NCI-H2081 (cell line): ENCODE results near the gene OR52N4.
"Not testable (repeated sequence)": the region's sequence is repeated elsewhere in the genome, so short reads cannot be mapped to it uniquely, and the experiment has no call there.

Experiments used
- DNase-seq, 2 experiments: peaks; one replicate each; lab custom pipeline; 2025; lab: John Stamatoyannopoulos, UW

OR52N4 gene

DNA sequence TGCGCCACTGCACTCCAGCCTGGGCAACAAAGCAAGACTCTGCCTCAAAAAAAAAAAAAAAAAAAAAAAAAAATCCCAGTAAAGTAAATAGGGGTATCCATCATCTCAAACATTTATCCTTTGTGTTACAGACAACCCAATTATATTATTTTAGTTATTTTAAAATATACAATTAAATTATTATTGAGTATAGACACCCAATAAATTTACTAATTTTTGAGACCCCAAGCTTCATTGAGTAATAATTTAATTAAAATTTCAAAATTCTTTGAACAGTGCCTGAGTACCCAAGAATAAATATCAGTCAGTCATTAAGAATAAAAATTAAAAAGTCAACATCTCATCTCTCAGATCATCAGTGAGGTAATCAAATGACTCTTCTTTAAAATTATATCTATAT, at the start of gene OR52N4:
OR52N4 (plus strand) TSS at position 301 of the 400 bp plus-strand sequence. CDS start 498 bp downstream, outside the sequence.
- DNase-seq: no peak

DNA sequence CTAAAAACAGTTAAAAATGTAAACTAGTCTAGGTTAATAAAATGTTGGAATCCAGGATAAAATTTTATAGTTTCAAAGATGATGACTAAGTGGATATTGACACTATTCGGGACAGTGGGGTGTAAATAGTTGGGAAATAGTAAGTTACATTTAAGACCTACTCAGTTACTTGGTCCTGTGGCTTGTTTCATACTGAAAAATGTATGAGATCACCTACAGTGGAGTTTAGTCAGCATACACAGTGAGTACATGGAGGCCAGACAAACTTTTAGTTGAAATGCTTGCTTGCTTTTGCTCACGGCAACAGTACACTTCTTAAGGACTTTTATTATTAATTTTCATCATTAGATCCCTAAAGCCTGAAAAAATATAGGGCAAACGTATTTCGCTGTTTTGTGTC, 48.4 kb upstream of the OR52N4 start:
- no peak for DNase-seq

DNA sequence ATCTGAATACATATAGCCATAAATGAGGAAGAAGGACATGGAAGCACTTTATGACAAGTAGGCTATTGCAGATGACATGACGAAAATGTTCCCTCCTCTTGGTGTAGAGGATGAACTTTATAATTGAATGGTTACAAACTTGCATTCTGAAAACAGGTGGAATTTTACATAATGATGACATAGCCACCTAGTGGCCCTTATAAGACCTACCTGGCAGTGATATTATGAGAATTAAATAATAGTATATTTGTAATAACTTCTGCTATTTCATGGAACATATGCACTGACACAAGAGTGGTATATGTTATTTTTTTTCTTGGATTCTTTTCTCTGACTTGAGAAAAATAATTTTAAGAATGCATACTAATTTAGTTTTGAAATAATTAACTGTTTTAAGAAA, 41.5 kb upstream of the OR52N4 start:
- no peak for DNase-seq

DNA sequence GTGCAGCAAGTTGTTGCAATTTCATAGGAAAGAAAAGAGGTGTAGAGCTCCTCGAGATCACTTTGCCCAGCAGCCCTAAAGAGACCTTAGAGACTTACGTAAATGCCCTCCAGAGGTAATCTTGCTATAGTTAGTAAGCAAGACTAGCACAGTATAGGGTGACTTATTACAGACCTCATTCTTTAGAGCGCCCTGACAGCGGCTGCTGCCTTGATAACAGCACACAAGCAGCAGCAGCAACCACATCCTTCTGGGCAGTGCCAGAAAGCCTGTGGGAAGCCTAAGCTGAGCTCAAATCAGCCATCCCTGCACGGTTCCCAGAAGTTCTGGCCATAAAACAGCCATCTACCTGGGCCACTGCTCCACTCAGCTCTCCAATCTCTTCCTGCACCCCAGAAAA, 40.3 kb upstream of the OR52N4 start:
- DNase-seq: no peak

DNA sequence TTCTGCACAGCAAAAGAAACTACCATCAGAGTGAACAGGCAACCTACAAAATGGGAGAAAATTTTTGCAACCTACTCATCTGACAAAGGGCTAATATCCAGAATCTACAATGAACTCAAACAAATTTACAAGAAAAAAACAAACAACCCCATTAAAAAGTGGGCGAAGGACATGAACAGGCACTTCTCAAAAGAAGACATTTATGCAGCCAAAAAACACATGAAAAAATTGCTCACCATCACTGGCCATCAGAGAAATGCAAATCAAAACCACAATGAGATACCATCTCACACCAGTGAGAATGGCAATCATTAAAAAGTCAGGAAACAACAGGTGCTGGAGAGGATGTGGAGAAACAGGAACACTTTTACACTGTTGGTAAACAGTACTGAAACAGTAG, 37.5 kb upstream of the OR52N4 start:
- not testable (repeated sequence) for DNase-seq

DNA sequence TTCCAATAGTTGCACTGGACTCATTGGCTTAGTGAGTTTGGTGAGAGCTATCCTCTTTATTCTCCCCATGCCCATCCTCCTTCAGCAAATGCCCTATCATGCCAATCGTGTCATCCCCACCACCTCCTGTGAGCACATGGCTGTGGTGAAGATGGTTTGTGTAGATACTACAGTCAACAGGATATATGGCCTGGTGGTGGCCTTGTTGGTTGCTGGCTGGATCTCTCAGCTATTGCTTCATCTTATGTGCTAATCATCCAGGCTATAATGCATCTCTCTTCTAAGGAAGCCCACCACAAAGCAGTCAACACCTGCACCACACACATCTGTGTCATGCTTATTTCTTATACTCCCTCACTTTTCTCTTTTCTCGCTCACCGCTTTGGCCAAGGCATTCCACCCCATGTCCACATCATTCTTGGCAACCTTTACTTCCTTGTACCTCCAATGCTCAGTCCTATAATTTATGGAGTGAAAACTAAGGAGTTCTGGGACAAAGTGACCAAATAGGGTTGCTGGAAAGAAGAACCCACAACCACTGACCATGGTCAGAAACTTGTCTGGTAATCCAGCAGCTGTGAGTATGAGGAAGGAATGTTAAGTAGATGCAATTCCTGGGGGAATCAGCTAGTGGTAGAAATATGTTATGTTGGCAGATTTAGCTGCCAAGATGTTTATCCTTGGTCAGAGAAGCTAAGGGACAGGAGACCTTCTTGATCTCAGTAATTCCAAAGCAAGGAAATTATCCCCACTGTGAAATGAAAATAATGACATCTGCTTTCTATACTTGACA, 34.1 kb upstream of the OR52N4 start:
- no peak for DNase-seq

DNA sequence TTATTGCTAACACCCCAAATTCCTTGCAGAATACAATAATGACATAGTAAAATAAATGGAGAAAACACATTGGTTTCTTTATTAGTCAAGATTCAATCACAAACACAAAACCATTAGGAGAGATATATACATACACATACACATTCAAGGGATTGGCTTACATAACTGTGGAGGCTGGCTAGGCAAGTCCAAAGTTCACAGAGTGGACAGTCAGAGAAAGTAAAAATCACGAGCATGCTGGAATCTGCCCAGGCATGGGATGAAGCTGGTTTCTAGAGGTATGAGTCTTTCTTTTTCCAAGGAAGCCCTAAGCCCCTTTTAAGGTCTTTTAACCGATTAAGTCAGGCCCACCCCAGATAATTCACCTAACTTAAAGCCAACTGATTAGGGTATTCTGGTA, 31.4 kb upstream of the OR52N4 start:
- no peak for DNase-seq

DNA sequence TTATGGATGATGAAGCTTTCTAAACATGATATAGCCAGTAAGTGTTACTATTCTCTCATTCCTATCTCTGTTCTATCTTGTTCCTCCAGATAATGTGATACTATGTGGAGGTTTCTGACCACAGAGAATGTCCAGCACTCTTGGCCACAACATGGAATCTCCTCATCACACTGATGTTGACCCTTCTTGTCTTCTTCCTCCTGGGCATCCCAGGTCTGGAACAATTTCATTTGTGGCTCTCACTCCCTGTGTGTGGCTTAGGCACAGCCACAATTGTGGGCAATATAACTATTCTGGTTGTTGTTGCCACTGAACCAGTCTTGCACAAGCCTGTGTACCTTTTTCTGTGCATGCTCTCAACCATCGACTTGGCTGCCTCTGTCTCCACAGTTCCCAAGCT, 27.7 kb upstream of the OR52N4 start:
- DNase-seq: no peak

DNA sequence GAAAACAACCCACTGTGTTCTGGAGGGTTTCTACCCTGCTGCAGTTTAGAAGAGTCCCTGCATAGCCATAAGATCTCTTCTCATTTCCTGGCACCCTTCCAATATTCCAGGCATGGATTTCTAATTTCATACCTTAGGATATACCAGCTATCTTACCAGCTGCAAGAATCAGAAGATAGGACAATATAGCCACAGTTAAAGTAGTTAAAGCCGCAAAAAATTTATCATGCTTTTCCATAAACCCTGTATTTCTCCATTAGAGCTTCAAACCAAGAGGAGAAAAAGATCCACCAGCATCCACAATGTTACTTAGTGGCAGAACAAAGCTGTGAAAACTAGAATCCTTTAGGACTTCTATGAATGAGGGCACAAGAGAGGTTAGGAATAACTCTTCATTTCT, 26.4 kb upstream of the OR52N4 start:
- no peak for DNase-seq

DNA sequence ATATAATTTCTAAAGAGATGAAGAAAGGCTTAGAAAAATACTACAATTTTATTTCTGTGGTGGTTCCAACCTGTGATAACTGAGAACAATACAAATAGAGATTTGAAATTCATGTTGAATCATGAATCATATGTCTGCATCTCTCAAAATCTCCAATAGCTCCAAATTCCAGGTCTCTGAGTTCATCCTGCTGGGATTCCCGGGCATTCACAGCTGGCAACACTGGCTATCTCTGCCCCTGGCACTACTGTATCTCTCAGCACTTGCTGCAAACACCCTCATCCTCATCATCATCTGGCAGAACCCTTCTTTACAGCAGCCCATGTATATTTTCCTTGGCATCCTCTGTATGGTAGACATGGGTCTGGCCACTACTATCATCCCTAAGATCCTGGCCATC, 17.6 kb upstream of the OR52N4 start, which contains the start of gene OR56B1:
OR56B1 (plus strand) TSS at position 53 of the 400 bp plus-strand sequence; CDS start at position 122, 69 bp downstream.
- DNase-seq: no peak

DNA sequence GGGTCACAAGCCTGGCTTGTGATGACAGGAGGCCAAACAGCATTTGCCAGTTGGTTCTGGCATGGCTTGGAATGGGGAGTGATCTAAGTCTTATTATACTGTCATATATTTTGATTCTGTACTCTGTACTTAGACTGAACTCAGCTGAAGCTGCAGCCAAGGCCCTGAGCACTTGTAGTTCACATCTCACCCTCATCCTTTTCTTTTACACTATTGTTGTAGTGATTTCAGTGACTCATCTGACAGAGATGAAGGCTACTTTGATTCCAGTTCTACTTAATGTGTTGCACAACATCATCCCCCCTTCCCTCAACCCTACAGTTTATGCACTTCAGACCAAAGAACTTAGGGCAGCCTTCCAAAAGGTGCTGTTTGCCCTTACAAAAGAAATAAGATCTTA, 17.0 kb upstream of the OR52N4 start:
- no peak for DNase-seq

DNA sequence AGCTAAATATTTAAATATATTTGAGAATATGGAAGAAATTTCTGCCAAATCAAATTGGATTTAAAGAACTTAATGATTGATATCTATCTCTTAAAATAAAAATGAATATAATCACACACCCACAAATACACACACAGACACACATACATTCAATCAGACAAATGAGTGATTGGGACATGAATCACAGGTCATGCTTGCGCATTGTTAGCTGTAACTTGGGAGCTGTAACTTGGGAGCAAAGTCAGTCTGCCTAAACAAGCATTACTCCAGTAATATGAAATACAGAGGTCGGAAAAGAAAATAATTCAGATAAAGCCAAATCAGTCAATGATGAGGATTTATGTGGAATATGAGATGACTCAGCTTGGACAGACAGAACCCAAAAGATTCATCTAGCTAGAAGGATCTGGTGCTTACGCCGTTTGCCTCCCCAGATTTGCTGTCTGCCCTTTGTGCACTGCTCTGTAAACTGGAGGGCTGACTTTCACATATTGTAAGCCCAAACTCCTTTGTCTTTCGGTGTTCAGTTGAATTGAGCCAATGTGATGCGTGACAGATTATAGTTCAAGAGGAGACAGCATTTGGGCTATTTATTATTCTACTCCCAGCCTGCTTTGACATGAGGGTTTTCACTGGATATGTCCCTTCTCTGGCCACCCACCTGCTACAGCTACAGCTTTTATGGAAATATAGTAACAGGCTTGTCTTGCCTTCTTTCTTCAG, 16.2 kb upstream of the OR52N4 start:
- DNase-seq: no peak

DNA sequence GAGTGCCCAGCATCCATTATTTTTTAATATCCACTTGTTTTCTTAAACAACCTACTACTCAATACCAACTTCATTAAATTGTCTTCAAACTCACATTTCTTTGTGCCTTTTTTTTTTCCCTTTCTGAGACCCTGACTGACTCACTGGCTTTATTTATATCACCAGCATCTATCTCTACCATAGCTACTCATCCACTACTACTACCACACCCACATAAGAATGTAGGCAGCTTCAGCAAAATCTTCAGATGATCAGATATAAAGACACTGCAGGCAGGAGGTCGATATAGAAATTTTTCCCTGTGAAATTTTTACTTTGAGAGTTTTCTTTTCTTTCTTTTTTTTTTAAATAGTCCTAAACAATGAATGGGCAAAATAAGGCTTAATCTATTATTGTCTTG, 15.6 kb upstream of the OR52N4 start:
- DNase-seq: no peak

DNA sequence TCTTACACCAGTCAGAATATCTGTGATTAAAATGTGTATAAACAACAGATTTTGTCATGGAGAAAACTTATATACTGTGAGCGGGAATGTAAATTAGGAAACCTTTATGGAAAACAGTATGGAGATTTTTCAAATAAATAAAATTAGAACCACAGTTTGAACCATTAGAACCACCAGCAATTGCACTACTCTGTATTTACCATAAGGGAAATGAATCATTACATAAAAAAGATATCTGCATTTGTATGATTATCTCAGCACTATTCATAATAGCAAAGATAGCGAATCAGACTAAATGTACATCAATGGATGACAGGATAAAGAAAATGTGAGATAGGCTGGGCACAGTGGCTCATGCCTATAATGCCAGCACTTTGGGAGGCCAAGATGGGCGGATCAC, 7.4 kb upstream of the OR52N4 start:
- DNase-seq: no peak

DNA sequence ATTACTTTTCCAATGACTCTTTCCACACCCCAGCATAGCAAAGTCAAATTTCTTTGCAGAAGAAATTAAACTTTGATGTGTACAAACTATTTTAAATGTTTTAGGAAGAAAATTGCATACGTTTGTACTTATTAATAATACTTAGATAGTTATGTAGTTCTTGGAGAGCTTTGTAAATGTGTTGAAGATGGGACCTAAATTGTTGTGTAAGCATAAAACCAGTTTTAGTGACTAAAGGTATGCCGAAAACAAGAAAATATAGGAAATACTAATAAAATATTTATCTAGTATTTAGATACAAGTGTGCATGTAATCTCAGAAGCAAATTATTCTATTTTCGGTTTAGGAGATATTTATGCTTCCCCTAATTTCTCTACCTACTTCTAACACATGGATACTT, 4.2 kb upstream of the OR52N4 start:
- DNase-seq: no peak

DNA sequence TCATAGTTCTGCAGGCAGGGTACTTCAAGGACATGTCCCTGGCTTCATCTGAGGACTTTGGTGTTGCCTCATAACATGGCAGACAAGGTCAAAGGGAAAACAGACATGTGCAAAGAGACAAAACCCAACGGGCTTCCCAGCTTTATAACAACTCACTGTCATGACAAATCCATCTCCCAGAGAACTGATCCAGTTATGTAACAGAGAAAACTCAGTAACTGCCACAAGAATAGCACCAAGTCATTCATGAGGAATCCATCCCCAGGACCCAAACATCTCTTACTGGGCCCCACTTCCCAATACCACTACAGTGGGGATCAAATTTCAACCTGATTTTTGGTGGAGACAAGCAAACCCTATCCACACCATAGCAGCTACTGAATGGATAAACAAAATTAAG, 13.0 kb downstream of the OR52N4 start:
- DNase-seq: no peak

DNA sequence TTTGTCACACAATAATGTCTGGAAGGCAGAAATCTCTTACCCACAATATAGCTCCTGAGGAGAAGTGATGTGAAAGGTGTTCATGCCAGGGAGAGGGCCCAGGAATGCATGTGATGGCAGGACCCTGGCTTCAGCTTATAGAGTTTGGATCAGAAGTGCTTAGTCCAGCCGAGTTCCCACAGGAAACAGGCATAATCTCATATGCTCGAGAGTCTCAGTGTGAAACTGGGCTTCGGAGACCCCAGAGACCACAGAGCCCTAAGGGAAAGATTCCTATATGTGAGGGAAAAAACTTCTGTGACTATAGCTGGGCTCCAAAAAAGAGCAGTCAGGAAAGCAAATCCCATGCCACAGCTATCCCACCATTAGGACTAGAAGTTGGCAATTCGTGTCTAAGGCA, 29.2 kb downstream of the OR52N4 start, which contains the start of gene OR52N5:
OR52N5 (minus strand) TSS at position 101 of the 400 bp plus-strand sequence. CDS start 4,721 bp downstream, outside the sequence.
- DNase-seq: no peak

DNA sequence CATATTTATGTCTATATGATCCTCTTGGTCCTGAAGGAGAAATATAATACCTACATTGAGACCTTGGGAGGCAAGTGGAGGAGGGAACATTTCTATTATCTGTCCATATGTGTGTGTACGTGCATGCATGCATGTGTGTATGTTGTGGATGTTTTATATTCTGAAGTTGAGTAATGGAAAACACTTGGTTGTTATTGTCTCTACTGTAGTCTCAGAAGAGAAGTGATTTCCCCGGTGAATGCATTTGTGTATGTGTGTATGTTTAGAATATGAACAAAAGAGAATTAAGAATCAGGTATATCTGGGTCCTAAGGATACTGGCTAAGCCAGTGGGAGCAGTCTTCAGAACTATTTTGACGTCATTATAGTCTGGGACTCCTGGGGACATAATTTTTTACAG, 37.1 kb downstream of the OR52N4 start, which contains the start of gene OR52N1:
OR52N1 (minus strand) TSS at position 101 of the 400 bp plus-strand sequence. CDS start 2,449 bp downstream, outside the sequence.
- no peak for DNase-seq

DNA sequence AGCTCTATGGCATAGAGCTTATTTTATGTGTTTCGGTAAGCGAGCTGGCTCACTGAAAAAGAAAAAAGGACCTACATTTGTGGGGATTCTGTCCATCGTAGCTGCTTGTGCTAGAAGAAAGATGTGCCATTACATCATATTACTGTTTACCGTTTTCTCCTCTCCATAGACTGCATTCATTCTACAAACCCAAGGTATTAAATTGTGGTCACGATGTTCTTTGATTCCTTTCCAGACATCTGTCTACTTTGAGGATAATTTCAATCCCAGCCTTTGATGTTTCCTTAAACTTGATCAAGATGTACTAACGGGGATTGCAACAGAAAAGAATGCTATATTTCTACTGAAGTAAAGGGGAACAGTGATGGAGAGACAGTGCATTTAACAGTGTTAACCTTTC, 42.5 kb downstream of the OR52N4 start:
- no peak for DNase-seq

DNA sequence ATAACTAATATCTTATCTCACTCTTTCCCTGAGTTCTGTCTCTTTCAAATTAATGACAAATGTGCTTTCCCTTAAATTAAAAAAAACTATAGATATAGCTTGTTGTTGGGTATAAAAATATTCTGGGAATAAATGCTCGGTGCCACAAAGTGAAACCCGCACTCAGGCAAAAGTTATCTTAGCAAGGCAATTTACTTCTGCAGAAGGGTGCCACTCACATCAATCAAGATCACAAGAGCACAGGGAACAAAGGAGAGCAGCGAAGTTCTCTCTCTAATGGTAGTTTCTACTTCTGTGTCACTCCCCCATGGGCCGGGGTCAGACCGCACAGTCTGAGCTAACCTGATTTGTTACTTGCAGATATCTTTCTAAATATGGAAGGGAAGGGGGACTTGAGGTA, 49.9 kb downstream of the OR52N4 start:
- no peak for DNase-seq
